ENCODE data around the gene SP6.

DNA sequence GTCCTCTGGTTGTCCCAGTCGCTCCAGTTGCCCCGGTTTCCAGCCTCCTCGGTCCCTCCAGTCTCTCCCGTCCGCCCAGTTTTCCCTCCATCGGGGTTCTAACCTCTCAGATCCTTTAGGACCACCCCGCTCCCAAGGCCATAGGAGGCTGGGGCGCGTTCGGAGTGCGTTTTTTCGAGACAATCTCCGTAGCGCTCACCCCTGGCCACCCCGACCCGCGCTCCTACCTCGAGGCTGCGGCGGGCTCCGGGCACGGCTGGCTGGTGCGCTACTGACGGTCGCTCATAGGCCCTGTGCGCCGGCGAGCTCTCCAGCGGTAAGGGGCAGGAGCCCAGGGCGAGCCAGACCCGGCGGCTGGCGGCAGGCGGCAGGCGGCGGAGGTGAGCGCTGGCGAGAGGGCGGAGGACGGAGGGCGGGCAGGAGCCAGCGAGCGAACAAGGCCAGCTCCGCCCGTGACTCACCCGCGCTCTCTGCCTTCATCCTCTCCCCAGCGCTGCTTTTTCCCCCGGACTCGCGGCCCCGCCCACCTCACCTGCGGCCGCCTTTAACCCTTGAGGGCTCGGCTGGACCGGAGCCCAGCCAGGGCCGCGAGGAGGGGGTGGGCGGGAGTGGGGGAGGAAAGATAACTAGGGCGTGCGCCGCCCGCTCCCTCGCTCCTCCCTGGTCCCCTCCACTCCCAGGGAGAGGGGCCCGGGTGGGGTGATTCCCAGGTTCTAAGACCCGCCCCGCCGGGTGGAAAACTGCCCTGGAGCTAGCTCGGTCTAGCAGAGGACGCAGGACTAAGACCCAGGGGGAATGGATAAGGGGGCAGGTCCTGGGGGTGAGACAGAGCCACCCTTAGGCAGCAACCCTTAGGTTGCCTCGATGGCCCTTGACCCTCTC is at the start of gene SP6:
- TF ChIP-seq, protein P1, sequence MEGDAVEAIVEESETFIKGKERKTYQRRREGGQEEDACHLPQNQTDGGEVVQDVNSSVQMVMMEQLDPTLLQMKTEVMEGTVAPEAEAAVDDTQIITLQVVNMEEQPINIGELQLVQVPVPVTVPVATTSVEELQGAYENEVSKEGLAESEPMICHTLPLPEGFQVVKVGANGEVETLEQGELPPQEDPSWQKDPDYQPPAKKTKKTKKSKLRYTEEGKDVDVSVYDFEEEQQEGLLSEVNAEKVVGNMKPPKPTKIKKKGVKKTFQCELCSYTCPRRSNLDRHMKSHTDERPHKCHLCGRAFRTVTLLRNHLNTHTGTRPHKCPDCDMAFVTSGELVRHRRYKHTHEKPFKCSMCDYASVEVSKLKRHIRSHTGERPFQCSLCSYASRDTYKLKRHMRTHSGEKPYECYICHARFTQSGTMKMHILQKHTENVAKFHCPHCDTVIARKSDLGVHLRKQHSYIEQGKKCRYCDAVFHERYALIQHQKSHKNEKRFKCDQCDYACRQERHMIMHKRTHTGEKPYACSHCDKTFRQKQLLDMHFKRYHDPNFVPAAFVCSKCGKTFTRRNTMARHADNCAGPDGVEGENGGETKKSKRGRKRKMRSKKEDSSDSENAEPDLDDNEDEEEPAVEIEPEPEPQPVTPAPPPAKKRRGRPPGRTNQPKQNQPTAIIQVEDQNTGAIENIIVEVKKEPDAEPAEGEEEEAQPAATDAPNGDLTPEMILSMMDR (IDR thresholded peaks at IDR 0.05; ENCODE audit: insufficient read depth, low read length), result no peak
- no peak for TF ChIP-seq GABPA (IDR thresholded peaks at IDR 0.05; ENCODE audit: low read depth)
